Activated B cell treated with CpG ODN at 0.5 μM for 24 hours (primary cell): ENCODE measurements around the gene CIDEB. TPM values are rescaled to one million over a fixed set of nuclear protein-coding genes. Genes with fewer than 3 reads are reported as not detected.

Experiments
- ATAC-seq: fragments of 200-7000 bp; cut with Tn5 transposase; one replicate; pipeline ENCODE4 v1.10.0; 2021; ENCODE audit warnings: low read depth, mild to moderate bottlenecking, moderate library complexity
- CTCF ChIA-PET: fragments of 350-600 bp; sonication (Branson Sonifier 250); formaldehyde crosslinking; loops from one replicate; lab custom pipeline; 2021; ENCODE audit warnings: antibody characterized with exemption; lab: Charles Lee
- POLR2A ChIA-PET: fragments of 350-600 bp; sonication (Branson Sonifier 250); formaldehyde crosslinking; loops from one replicate; lab custom pipeline; 2021; ENCODE audit warnings: antibody characterized with exemption; lab: Charles Lee
- DNase-seq: peaks from one replicate; pipeline ENCODE4 v3.0.0; 2022
- H3K27ac Mint-ChIP-seq: one replicate; pipeline ENCODE4 v1.8.0; 2020; ENCODE audit warnings: mixed read lengths
- H3K27me3 Mint-ChIP-seq: one replicate; pipeline ENCODE4 v1.8.0; 2021; ENCODE audit warnings: mixed read lengths
- H3K36me3 Mint-ChIP-seq: one replicate; pipeline ENCODE4 v1.8.0; 2021; ENCODE audit warnings: low read depth, mixed read lengths
- H3K4me1 Mint-ChIP-seq: one replicate; pipeline ENCODE4 v1.8.0; 2021; ENCODE audit warnings: mixed read lengths
- H3K4me3 Mint-ChIP-seq: one replicate; pipeline ENCODE4 v1.8.0; 2020; ENCODE audit warnings: mild to moderate bottlenecking, mixed read lengths
- H3K9me3 Mint-ChIP-seq: one replicate; pipeline ENCODE4 v1.8.0; 2020; ENCODE audit warnings: mixed read lengths
- CTCF ChIP-seq: fragments of 200-600 bp; IDR thresholded peaks from one replicate; pipeline ENCODE4 v1.8.0; 2022; ENCODE audit warnings: antibody characterized with exemption, mild to moderate bottlenecking
- intact Hi-C: fragments of 100-400 bp; cut with micrococcal nuclease; formaldehyde crosslinking; loops from one replicate; pipeline ENCODE4 v1.15.1; 2024
- total RNA-seq: library from RNA; stranded (reverse); gene quantifications from 2 replicates; pipeline ENCODE4 v1.2.3, GENCODE V29; 2022

CIDEB gene
- total RNA-seq, 1 donor from 2014 or later, result 9.2 TPM

- no peaks in the 10 kb centered on the region for H3K9me3 Mint-ChIP-seq
- H3K4me1 Mint-ChIP-seq, result peaks cover 25% of the 10 kb centered on the region
- peaks cover 6% of the 10 kb centered on the region for H3K27me3 Mint-ChIP-seq
- intact Hi-C loops, result no loop called here
- H3K36me3 Mint-ChIP-seq, result no peaks in the 10 kb centered on the region
- H3K4me3 Mint-ChIP-seq, result no peak overlapping the region
- no peak overlapping the region for H3K27ac Mint-ChIP-seq
- no peak for DNase-seq
- TF ChIP-seq CTCF, result no peak
- no peak for ATAC-seq
- ChIA-PET POLR2A (interaction anchor here (1.2 to 1.3 kb wide), 2 partner anchors 9 to 10 kb away, joined by 3 read pairs; partner anchors contain the start of gene CIDEB), CTCF (interaction anchor here (1.3 to 1.5 kb wide), 2 partner anchors 9 to 16 kb away, joined by 5 read pairs; partner anchors contain the start of gene CIDEB)
Observed at GRCh38 chr14:24317141-24317928, 9.6 kb upstream of the CIDEB start.

- TF ChIP-seq CTCF, result no peak
- POLR2A ChIA-PET, result no interaction called here
- H3K4me3 Mint-ChIP-seq, result no peak overlapping the region
- H3K27ac Mint-ChIP-seq, result no peak overlapping the region
- DNase-seq, result no peak
- H3K4me1 Mint-ChIP-seq, result peaks cover 32% of the 10 kb centered on the region
- H3K36me3 Mint-ChIP-seq, result no peaks in the 10 kb centered on the region
- intact Hi-C loops, result no loop called here
- H3K27me3 Mint-ChIP-seq, result peaks cover 6% of the 10 kb centered on the region
- ATAC-seq, result no peak
- H3K9me3 Mint-ChIP-seq, result no peaks in the 10 kb centered on the region
- CTCF ChIA-PET, result interaction anchor here (0.8 kb wide), 1 partner anchor 97 kb away, joined by 3 read pairs; no protein-coding TSS in a partner anchor
Observed at GRCh38 chr14:24316597-24316950, 8.8 kb upstream of the CIDEB start.

GRCh38 chr14:24315807-24316596 lies 8.2 kb upstream of the CIDEB start:
- Mint-ChIP-seq H3K27ac (no peak overlapping the region), H3K4me1 (peaks cover 36% of the 10 kb centered on the region), H3K27me3 (peaks cover 6% of the 10 kb centered on the region), H3K36me3 (no peaks in the 10 kb centered on the region), H3K4me3 (no peak overlapping the region), H3K9me3 (no peaks in the 10 kb centered on the region)
- no peak for DNase-seq
- CTCF ChIA-PET, result interaction anchor here (0.8 kb wide), 1 partner anchor 97 kb away, joined by 3 read pairs; no protein-coding TSS in a partner anchor
- POLR2A ChIA-PET, result no interaction called here
- TF ChIP-seq CTCF, result no peak
- ATAC-seq, result no peak
- intact Hi-C loops, result no loop called here

GRCh38 chr14:24315243-24315806 lies 7.5 kb upstream of the CIDEB start:
- Mint-ChIP-seq H3K4me1 (peaks cover 38% of the 10 kb centered on the region), H3K4me3 (no peak overlapping the region), H3K27ac (no peak overlapping the region), H3K36me3 (no peaks in the 10 kb centered on the region), H3K27me3 (peaks cover 6% of the 10 kb centered on the region), H3K9me3 (no peaks in the 10 kb centered on the region)
- DNase-seq (no peak), ATAC-seq (no peak)
- ChIA-PET CTCF (no interaction called here), POLR2A (no interaction called here)
- intact Hi-C loops, result no loop called here
- no peak for TF ChIP-seq CTCF
